ENCODE measurements around the gene FAM168B.

- TF ChIP-seq, protein P1, sequence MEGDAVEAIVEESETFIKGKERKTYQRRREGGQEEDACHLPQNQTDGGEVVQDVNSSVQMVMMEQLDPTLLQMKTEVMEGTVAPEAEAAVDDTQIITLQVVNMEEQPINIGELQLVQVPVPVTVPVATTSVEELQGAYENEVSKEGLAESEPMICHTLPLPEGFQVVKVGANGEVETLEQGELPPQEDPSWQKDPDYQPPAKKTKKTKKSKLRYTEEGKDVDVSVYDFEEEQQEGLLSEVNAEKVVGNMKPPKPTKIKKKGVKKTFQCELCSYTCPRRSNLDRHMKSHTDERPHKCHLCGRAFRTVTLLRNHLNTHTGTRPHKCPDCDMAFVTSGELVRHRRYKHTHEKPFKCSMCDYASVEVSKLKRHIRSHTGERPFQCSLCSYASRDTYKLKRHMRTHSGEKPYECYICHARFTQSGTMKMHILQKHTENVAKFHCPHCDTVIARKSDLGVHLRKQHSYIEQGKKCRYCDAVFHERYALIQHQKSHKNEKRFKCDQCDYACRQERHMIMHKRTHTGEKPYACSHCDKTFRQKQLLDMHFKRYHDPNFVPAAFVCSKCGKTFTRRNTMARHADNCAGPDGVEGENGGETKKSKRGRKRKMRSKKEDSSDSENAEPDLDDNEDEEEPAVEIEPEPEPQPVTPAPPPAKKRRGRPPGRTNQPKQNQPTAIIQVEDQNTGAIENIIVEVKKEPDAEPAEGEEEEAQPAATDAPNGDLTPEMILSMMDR (IDR thresholded peaks at IDR 0.05), result no peak
- no peak for TF ChIP-seq EHMT2 (IDR thresholded peaks at IDR 0.05; ENCODE audit: low read depth)
- TF ChIP-seq POLR2A (IDR thresholded peaks at IDR 0.05; ENCODE audit: low read length), result no peak
- no peak for TF ChIP-seq JUNB (IDR thresholded peaks at IDR 0.05)
- no peak for TF ChIP-seq SMC3 (IDR thresholded peaks at IDR 0.05)
- no peak for TF ChIP-seq RAD21 (conservative IDR thresholded peaks at IDR 0.05 in 1 of 2, IDR thresholded peaks at IDR 0.05 in 1 of 2)
- no peak for TF ChIP-seq CHD2 (IDR thresholded peaks at IDR 0.05; ENCODE audit: low read length, partially characterized antibody)
- TF ChIP-seq POLR2AphosphoS2 (conservative IDR thresholded peaks at IDR 0.05; ENCODE audit: low read length), result no peak
- TF ChIP-seq TP53 (CRISPR knock-in tag; IDR thresholded peaks at IDR 0.05), result no peak
- no peak for TF ChIP-seq EP300 (IDR thresholded peaks at IDR 0.05)
- no peak for TF ChIP-seq JUN (IDR thresholded peaks at IDR 0.05)
- no peak for TF ChIP-seq ZC3H11A (IDR thresholded peaks at IDR 0.05)
- no peak for TF ChIP-seq ZFP36 (IDR thresholded peaks at IDR 0.05; ENCODE audit: borderline replicate concordance, partially characterized antibody)
- TF ChIP-seq CBX8 (IDR thresholded peaks at IDR 0.05), result no peak
Measured at GRCh38 chr2:131113566-131114227, 20.4 kb upstream of the FAM168B start.

Data from A549 (cell line).